ENCODE results near the gene DEFB114. TPM values are rescaled to one million over a fixed set of nuclear protein-coding genes. Genes with fewer than 3 reads are reported as not detected.

DEFB114 gene
- total and polyA plus RNA-seq, 5 donors: not detected

GRCh38 chr6:49912196-49912595, 51.8 kb downstream of the DEFB114 start:
- Histone ChIP-seq H3K27ac (ENCODE audit: low read length) (no peak overlapping the region), H3K27me3 (ENCODE audit: control insufficient read depth, insufficient read depth) (no peaks in the 10 kb centered on the region), H3K4me3 (ENCODE audit: low read length) (no peak overlapping the region), H3K4me1 (ENCODE audit: control insufficient read depth, insufficient read depth, low read length) (no peaks in the 10 kb centered on the region), H3K9me3 (ENCODE audit: control insufficient read depth, low read length) (no peaks in the 10 kb centered on the region)
- no peak for ATAC-seq
- intact Hi-C loops (cut with DNase I): no loop called here
- no peak for DNase-seq
- 69% methylated on average over 1 of the region's 1 CpG for WGBS

GRCh38 chr6:49911252-49911651, 52.7 kb downstream of the DEFB114 start:
- H3K27ac ChIP-seq (ENCODE audit: low read length): no peak overlapping the region
- no peak for DNase-seq
- WGBS: 81% methylated on average over 2 of the region's 2 CpGs
- intact Hi-C loops (cut with DNase I): no loop called here
- no peaks in the 10 kb centered on the region for H3K4me1 ChIP-seq (ENCODE audit: control insufficient read depth, insufficient read depth, low read length)
- no peak for ATAC-seq
- H3K27me3 ChIP-seq (ENCODE audit: control insufficient read depth, insufficient read depth): no peaks in the 10 kb centered on the region
- no peak overlapping the region for H3K4me3 ChIP-seq (ENCODE audit: low read length)
- no peaks in the 10 kb centered on the region for H3K9me3 ChIP-seq (ENCODE audit: control insufficient read depth, low read length)

Other genes with a start within 250 kb of the DEFB114 start
- not detected for gene CRISP3, start 219.8 kb downstream of the DEFB114 start, total RNA-seq
- gene CRISP3, start 219.8 kb downstream of the DEFB114 start, polyA plus RNA-seq: not detected
- not detected for gene PGK2, start 176.9 kb downstream of the DEFB114 start, total RNA-seq
- not detected for gene PGK2, start 176.9 kb downstream of the DEFB114 start, polyA plus RNA-seq
- gene CRISP1, start 97.6 kb downstream of the DEFB114 start, total RNA-seq: not detected
- gene CRISP1, start 97.6 kb downstream of the DEFB114 start, polyA plus RNA-seq: not detected
- gene DEFB113, start 5.5 kb upstream of the DEFB114 start, total RNA-seq: not detected
- gene DEFB113, start 5.5 kb upstream of the DEFB114 start, polyA plus RNA-seq: not detected
- gene DEFB110, start 57.8 kb upstream of the DEFB114 start, total RNA-seq: not detected
- not detected for gene DEFB110, start 57.8 kb upstream of the DEFB114 start, polyA plus RNA-seq
- gene DEFB112, start 85.8 kb upstream of the DEFB114 start, total RNA-seq: not detected
- gene DEFB112, start 85.8 kb upstream of the DEFB114 start, polyA plus RNA-seq: not detected

Measured in right cardiac atrium (tissue), 5 donors.